ENCODE data around the gene FBLN1.
"Not testable (repeated sequence)": the region's sequence is repeated elsewhere in the genome, so short reads cannot be mapped to it uniquely, and the experiment has no call there.

Gene FBLN1

DNA sequence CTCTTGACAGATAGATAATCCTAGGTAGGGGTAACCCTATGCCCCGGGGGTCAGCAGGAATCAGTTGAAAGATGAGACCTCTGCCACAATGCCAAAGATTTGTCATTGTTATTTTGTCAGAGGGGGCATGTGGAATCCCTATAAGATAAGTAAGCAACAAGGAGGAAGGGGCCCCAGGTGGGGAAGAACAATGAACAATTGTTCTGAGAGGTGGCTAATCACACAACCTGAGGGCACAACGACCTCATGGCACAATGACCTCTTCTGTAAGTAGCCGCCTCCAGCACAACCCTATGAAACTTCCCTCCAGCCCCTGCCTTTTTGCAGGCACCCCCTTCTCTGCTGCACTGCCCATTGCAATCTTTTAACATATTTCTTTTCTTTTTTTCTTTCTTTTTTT lies 11.8 kb upstream of the FBLN1 start:
- no peak for TF ChIP-seq CTCF (IDR thresholded peaks at IDR 0.05; ENCODE audit: low read depth, low read length, missing control alignments)
- in situ Hi-C loops (cut with HindIII; ENCODE audit: low sequenced_read_pairs): no loop called here
- DNase-seq (ENCODE audit: low read depth): no peak
- no peak overlapping the region for H3K4me3 ChIP-seq (ENCODE audit: low read depth, low read length)

- no peak for DNase-seq (ENCODE audit: low read depth)
- in situ Hi-C loops (cut with HindIII; ENCODE audit: low sequenced_read_pairs): no loop called here
- no peak for TF ChIP-seq CTCF (IDR thresholded peaks at IDR 0.05; ENCODE audit: low read depth, low read length, missing control alignments)
- H3K4me3 ChIP-seq (ENCODE audit: low read depth, low read length): no peak overlapping the region
Observed at GRCh38 chr22:45491841-45492240, 10.8 kb upstream of the FBLN1 start.

GRCh38 chr22:45493286-45493771 lies 9.4 kb upstream of the FBLN1 start:
- no peak for TF ChIP-seq CTCF (IDR thresholded peaks at IDR 0.05; ENCODE audit: low read depth, low read length, missing control alignments)
- H3K4me3 ChIP-seq (ENCODE audit: low read depth, low read length): no peak overlapping the region
- no peak for DNase-seq (ENCODE audit: low read depth)
- in situ Hi-C loops (cut with HindIII; ENCODE audit: low sequenced_read_pairs): no loop called here

DNA sequence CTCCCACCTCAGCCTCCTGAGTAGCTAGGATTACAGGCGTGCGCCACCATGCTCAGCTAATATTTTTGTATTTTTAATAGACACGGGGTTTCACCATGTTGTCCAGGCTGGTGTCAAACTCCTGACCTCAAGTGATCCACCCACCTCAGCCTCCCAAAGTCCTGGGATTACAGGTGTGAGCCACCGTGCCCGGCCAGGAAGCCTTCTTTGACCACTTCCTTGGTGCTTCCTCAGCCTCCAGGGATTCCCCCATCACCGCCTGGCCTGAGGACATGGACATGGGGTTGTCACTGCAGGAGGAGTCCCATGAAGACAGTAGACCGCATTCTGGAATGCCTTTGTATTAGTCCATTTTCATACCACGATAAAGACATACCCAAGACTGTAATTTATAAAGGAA lies 8.4 kb upstream of the FBLN1 start:
- H3K4me3 ChIP-seq (ENCODE audit: low read depth, low read length); DNase-seq (ENCODE audit: low read depth); in situ Hi-C loops (cut with HindIII; ENCODE audit: low sequenced_read_pairs): not testable (repeated sequence)

DNA sequence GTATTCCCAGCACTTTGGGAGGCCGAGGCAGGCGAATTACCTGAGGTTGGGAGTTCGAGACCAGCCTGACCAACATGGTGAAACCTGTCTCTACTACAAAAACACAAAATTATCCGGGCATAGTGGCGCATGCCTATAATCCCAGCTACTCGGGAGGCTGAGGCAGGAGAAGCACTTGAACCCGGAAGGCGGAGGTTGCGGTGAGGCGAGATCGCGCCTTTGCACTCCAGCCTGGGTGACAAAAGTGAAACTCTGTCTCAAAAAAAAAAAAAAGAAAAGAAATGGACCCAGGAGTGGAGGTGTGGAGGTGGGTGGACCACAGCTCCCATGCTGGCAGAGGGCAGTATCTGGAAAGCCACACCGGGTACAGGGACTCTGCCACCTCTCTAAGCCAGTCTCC lies 7.1 kb upstream of the FBLN1 start:
- in situ Hi-C loops (cut with HindIII; ENCODE audit: low sequenced_read_pairs); DNase-seq (ENCODE audit: low read depth): not testable (repeated sequence)

GRCh38 chr22:45496451-45496941 lies 6.2 kb upstream of the FBLN1 start:
- TF ChIP-seq CTCF (IDR thresholded peaks at IDR 0.05; ENCODE audit: low read depth, low read length, missing control alignments): no peak
- no peak overlapping the region for H3K4me3 ChIP-seq (ENCODE audit: low read depth, low read length)
- in situ Hi-C loops (cut with HindIII; ENCODE audit: low sequenced_read_pairs): no loop called here
- DNase-seq (ENCODE audit: low read depth): no peak

More for the DNA sequence above, 7.1 kb upstream of the FBLN1 start:
- H3K4me3 ChIP-seq (ENCODE audit: low read depth, low read length): not testable (repeated sequence)

DNA sequence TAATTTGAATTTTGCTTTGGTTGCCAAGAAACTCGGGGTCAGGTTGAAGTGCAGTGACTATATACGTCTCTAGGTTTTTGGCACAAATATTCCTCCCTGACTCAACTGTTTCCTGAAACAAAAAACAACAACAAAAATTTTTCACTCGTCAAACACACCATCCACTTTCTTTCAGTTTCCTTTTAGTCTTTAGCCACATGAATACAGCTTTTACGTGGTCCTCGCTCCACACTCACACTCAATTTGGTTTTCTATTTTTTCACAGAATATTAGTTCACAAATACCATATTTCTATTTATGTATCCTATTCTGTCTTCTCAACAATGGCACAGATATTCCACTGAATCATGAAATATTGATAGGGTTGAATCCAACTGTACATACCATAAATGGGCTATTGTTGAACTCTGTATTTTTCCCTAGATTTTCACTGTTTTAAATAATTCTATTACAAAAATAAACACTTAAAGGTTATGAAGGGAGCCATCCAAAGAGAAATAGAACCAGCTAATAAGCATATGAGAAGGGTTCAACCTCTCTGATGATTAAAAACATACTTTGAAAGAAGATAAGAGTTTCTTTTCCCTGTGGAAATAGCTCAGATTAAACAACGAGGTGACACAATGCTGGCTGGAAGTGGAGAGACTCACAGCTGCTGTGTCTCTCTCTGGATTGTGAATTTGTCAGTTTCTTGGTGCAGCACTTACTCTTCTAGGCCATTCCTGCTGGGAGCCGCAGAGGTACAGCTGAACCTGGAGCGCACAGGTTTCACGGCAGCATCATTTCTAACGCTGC lies 5.1 kb upstream of the FBLN1 start:
- TF ChIP-seq CTCF (IDR thresholded peaks at IDR 0.05; ENCODE audit: low read depth, low read length, missing control alignments): no peak
- H3K4me3 ChIP-seq (ENCODE audit: low read depth, low read length): no peak overlapping the region
- no peak for DNase-seq (ENCODE audit: low read depth)
- in situ Hi-C loops (cut with HindIII; ENCODE audit: low sequenced_read_pairs): no loop called here

Data from astrocyte of the cerebellum (primary cell).